B cell (primary cell): ENCODE data around the gene RGS2.

Experiments
- EZH2 ChIP-seq: IDR thresholded peaks from 2 replicates; pipeline ENCODE4 v1.6.1; 2012; ENCODE audit warnings: borderline replicate concordance, low read depth, mild to moderate bottlenecking, moderate library complexity, low read length; ENCODE audit not compliant: insufficient read depth, poor library complexity, severe bottlenecking
- TF ChIP-seq, protein P1 (sequence below): fragments of 200-600 bp; IDR thresholded peaks from one replicate; pipeline ENCODE4 v1.8.0; 2022; ENCODE audit warnings: antibody characterized with exemption, mild to moderate bottlenecking

DNA sequence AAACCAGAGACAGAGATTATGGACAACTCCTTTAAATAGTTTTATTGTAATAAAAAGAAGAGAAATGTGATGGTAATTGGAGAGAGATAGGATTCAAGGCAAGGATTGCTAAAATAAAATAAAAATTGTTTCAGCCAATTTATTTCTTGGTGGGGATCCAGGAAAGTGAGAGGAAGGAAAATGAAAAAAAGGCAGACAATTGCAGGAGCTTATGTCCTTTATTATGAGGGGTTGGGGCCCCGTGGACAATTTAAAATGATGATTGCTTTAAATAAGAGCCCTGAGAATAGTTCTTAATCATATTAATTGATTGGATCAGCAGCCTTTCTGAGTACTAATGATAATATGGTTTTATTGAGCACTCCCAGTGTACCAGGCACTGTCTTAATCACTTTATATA is 40.2 kb downstream of the RGS2 start:
- no peak for TF ChIP-seq EZH2
- TF ChIP-seq, protein P1, sequence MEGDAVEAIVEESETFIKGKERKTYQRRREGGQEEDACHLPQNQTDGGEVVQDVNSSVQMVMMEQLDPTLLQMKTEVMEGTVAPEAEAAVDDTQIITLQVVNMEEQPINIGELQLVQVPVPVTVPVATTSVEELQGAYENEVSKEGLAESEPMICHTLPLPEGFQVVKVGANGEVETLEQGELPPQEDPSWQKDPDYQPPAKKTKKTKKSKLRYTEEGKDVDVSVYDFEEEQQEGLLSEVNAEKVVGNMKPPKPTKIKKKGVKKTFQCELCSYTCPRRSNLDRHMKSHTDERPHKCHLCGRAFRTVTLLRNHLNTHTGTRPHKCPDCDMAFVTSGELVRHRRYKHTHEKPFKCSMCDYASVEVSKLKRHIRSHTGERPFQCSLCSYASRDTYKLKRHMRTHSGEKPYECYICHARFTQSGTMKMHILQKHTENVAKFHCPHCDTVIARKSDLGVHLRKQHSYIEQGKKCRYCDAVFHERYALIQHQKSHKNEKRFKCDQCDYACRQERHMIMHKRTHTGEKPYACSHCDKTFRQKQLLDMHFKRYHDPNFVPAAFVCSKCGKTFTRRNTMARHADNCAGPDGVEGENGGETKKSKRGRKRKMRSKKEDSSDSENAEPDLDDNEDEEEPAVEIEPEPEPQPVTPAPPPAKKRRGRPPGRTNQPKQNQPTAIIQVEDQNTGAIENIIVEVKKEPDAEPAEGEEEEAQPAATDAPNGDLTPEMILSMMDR: no peak
